WTC11 (cell line): ENCODE results near the gene FAM177A1.

ENCODE experiments used
- ATF1 ChIP-seq: sonication (generic); formaldehyde crosslinking; IDR thresholded peaks from 2 replicates; pipeline ENCODE4 v1.8.1; 2023; ENCODE audit warnings: mild to moderate bottlenecking, moderate library complexity, missing genetic modification reagents
- CBFB ChIP-seq: sonication (generic); formaldehyde crosslinking; IDR thresholded peaks from 2 replicates; pipeline ENCODE4 v1.8.1; 2022; ENCODE audit warnings: mild to moderate bottlenecking, low read depth, missing genetic modification reagents
- CTCF ChIP-seq: fragments of 200-600 bp; IDR thresholded peaks from 2 replicates; pipeline ENCODE4 v1.8.0; 2022; ENCODE audit warnings: antibody characterized with exemption
- ELF4 ChIP-seq: sonication (generic); formaldehyde crosslinking; IDR thresholded peaks from 2 replicates; pipeline ENCODE4 v1.8.1; 2022; ENCODE audit warnings: low read depth, mild to moderate bottlenecking, moderate library complexity, missing genetic modification reagents
- GABPB1 ChIP-seq: sonication (generic); formaldehyde crosslinking; IDR thresholded peaks from 2 replicates; pipeline ENCODE4 v1.8.1; 2023; ENCODE audit warnings: mild to moderate bottlenecking, missing genetic modification reagents
- IRF2 ChIP-seq: sonication (generic); formaldehyde crosslinking; IDR thresholded peaks from 2 replicates; pipeline ENCODE4 v1.8.0; 2022; ENCODE audit warnings: low read depth, missing genetic modification reagents, borderline replicate concordance
- MXD4 ChIP-seq: fragments of 250-450 bp; sonication (Bioruptor Pico); IDR thresholded peaks from 2 replicates; pipeline ENCODE4 v1.8.0; 2021; ENCODE audit warnings: mild to moderate bottlenecking, moderate library complexity, borderline replicate concordance
- RELA ChIP-seq: sonication (generic); formaldehyde crosslinking; IDR thresholded peaks from 2 replicates; pipeline ENCODE4 v1.8.1; 2022; ENCODE audit warnings: missing genetic modification reagents, mild to moderate bottlenecking, borderline replicate concordance
- SMAD4 ChIP-seq: sonication (generic); formaldehyde crosslinking; IDR thresholded peaks from 2 replicates; pipeline ENCODE4 v1.8.0; 2022; ENCODE audit warnings: mild to moderate bottlenecking, missing genetic modification reagents
- TF ChIP-seq, protein P1 (sequence below): sonication (generic); formaldehyde crosslinking; IDR thresholded peaks from 2 replicates; pipeline ENCODE4 v1.8.1; 2023; ENCODE audit warnings: mild to moderate bottlenecking, missing genetic modification reagents, moderate library complexity
- TF ChIP-seq, protein P2 (sequence below): sonication (generic); formaldehyde crosslinking; conservative IDR thresholded peaks from 2 replicates; pipeline ENCODE4 v1.8.1; 2023; ENCODE audit warnings: mild to moderate bottlenecking, low read depth, missing genetic modification reagents, moderate library complexity
- TF ChIP-seq, protein P3 (sequence below): sonication (generic); formaldehyde crosslinking; IDR thresholded peaks from 2 replicates; pipeline ENCODE4 v1.8.1; 2022; ENCODE audit warnings: low read depth, missing genetic modification reagents, borderline replicate concordance

- TF ChIP-seq GABPB1 (CRISPR knock-in tag): no peak
- no peak for TF ChIP-seq CTCF
- TF ChIP-seq MXD4: no peak
- no peak for TF ChIP-seq ATF1 (CRISPR knock-in tag)
- TF ChIP-seq, protein P1, sequence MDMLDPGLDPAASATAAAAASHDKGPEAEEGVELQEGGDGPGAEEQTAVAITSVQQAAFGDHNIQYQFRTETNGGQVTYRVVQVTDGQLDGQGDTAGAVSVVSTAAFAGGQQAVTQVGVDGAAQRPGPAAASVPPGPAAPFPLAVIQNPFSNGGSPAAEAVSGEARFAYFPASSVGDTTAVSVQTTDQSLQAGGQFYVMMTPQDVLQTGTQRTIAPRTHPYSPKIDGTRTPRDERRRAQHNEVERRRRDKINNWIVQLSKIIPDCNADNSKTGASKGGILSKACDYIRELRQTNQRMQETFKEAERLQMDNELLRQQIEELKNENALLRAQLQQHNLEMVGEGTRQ: no peak
- TF ChIP-seq, protein P2, sequence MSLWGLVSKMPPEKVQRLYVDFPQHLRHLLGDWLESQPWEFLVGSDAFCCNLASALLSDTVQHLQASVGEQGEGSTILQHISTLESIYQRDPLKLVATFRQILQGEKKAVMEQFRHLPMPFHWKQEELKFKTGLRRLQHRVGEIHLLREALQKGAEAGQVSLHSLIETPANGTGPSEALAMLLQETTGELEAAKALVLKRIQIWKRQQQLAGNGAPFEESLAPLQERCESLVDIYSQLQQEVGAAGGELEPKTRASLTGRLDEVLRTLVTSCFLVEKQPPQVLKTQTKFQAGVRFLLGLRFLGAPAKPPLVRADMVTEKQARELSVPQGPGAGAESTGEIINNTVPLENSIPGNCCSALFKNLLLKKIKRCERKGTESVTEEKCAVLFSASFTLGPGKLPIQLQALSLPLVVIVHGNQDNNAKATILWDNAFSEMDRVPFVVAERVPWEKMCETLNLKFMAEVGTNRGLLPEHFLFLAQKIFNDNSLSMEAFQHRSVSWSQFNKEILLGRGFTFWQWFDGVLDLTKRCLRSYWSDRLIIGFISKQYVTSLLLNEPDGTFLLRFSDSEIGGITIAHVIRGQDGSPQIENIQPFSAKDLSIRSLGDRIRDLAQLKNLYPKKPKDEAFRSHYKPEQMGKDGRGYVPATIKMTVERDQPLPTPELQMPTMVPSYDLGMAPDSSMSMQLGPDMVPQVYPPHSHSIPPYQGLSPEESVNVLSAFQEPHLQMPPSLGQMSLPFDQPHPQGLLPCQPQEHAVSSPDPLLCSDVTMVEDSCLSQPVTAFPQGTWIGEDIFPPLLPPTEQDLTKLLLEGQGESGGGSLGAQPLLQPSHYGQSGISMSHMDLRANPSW (CRISPR knock-in tag): no peak
- no peak for TF ChIP-seq SMAD4 (CRISPR knock-in tag)
- no peak for TF ChIP-seq IRF2 (CRISPR knock-in tag)
- no peak for TF ChIP-seq ELF4 (CRISPR knock-in tag)
- no peak for TF ChIP-seq RELA (CRISPR knock-in tag)
- no peak for TF ChIP-seq CBFB
- TF ChIP-seq, protein P3, sequence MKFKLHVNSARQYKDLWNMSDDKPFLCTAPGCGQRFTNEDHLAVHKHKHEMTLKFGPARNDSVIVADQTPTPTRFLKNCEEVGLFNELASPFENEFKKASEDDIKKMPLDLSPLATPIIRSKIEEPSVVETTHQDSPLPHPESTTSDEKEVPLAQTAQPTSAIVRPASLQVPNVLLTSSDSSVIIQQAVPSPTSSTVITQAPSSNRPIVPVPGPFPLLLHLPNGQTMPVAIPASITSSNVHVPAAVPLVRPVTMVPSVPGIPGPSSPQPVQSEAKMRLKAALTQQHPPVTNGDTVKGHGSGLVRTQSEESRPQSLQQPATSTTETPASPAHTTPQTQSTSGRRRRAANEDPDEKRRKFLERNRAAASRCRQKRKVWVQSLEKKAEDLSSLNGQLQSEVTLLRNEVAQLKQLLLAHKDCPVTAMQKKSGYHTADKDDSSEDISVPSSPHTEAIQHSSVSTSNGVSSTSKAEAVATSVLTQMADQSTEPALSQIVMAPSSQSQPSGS (CRISPR knock-in tag): no peak
Observed at GRCh38 chr14:35044939-35045797, 904 bp upstream of the FAM177A1 start.
